ENCODE results near the gene DYNLT3. TPM values are rescaled to one million over a fixed set of nuclear protein-coding genes. Genes with fewer than 3 reads are reported as not detected.
A peak's percentile ranks its signal among the peaks of the same experiment; 100 is the strongest.

DYNLT3 gene, protein sequence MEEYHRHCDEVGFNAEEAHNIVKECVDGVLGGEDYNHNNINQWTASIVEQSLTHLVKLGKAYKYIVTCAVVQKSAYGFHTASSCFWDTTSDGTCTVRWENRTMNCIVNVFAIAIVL
- 10 to 100 TPM; 15.8 to 29.8 (median 19.3) TPM for total RNA-seq
- 10 to 100 TPM; 12.3 to 17.6 (median 13.6) TPM for polyA plus RNA-seq
- long read RNA-seq, donor 1, transcript DYNLT3-201 (5 exons, 2,217 nt), result major isoform, 14 of 14 reads
- long read RNA-seq, donor 1, partial matches to known transcripts, result 0 of 14 reads
- long read RNA-seq, donor 1, other reads (novel, unspliced or antisense), result 0 of 14 reads
- long read RNA-seq, donor 2, transcript DYNLT3-201 (5 exons, 2,217 nt), result major isoform, 6 of 6 reads
- long read RNA-seq, donor 2, partial matches to known transcripts, result 0 of 6 reads
- long read RNA-seq, donor 2, other reads (novel, unspliced or antisense), result 0 of 6 reads

DNA sequence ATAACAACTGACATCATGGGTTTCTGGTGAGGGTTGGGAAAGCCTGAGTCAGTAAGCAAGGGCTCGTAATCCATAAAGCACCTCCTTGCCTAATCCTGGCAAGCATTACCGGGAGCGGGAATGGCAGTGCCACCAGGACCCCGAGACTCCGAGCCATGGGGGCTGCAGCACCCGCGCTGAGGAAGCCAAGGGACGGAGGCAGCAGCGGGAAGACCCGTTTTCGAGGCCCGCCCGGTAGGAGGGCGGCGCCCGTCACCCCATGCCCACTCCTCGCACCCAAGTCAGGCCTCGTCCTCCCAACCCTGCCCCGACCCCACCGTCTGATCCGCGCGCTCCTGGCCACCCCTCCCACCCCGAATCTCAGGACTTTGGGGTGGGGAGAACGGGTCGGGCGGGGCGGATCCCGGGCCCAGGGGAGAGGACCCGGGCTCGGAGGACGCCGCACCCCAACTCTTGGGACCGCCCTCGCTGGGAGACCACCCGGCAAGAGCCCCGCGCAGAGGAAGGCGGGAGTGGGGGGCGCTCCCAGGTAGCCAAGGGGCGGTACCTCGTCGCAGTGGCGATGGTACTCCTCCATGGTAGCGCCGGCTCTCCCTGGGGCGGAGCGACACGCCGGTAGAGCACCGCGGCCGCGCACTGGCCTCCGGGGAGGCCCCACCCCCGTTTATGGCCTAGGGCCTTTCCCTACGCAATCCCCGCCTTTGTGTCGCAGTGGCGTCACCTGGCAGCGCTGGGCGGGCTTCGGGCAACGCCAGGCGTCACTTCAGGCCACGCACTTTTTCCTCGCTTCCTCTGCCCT, at the start of gene DYNLT3:
Gene DYNLT3, minus strand, starts transcription at position 638 of the 799 bp plus-strand sequence. Its CDS starts 61 bp downstream, at position 577.
- intact Hi-C loops (cut with DNase I; ENCODE audit: low total_unique reads), result no loop called here

DNA sequence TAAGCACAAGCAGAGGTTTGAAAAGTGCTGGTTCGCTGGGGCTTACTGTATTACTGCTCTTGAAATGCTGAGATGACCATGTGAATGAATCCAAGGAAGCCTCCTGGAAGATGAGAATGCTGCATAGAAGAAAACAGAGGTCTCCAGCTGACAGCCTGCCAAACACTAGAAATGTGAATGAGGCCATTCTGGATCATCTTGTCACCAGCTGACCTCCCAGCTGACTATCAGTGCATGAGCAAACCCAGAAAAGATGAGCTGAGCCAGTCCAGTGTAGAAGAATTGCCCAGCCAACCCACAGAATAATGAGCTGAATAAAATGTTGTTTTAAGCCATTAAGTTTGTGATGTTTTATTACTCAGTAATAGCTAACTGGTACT, 49.1 kb upstream of the DYNLT3 start:
- H3K4me1 ChIP-seq, result no peaks in the 10 kb centered on the region
- no peak for DNase-seq
- H3K27ac ChIP-seq, result no peak overlapping the region
- TF ChIP-seq POLR2AphosphoS5 (IDR thresholded peaks at IDR 0.05) (no peak), POLR2A (IDR thresholded peaks at IDR 0.05) (no peak)
- TF ChIP-seq, protein P1, sequence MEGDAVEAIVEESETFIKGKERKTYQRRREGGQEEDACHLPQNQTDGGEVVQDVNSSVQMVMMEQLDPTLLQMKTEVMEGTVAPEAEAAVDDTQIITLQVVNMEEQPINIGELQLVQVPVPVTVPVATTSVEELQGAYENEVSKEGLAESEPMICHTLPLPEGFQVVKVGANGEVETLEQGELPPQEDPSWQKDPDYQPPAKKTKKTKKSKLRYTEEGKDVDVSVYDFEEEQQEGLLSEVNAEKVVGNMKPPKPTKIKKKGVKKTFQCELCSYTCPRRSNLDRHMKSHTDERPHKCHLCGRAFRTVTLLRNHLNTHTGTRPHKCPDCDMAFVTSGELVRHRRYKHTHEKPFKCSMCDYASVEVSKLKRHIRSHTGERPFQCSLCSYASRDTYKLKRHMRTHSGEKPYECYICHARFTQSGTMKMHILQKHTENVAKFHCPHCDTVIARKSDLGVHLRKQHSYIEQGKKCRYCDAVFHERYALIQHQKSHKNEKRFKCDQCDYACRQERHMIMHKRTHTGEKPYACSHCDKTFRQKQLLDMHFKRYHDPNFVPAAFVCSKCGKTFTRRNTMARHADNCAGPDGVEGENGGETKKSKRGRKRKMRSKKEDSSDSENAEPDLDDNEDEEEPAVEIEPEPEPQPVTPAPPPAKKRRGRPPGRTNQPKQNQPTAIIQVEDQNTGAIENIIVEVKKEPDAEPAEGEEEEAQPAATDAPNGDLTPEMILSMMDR (IDR thresholded peaks at IDR 0.05 in 8 of 11, conservative IDR thresholded peaks at IDR 0.05 in 3 of 11), result no peak
- H3K36me3 ChIP-seq, result no peaks in the 10 kb centered on the region
- intact Hi-C loops (cut with DNase I; ENCODE audit: low total_unique reads), result no loop called here
- no peaks in the 10 kb centered on the region for H3K9me3 ChIP-seq
- WGBS, 5 donors, result 25 to 83% (median 65%) methylated on average over 1 of the region's 1 CpG
- H3K27me3 ChIP-seq (replicated peaks in 1 of 7), result peaks cover 0 to 11% (median 0%) of the 10 kb centered on the region in 7 donors
- no peak overlapping the region for H3K4me3 ChIP-seq

More for the DNA sequence above, at the start of gene DYNLT3:
- Histone ChIP-seq H3K27me3 (replicated peaks in 1 of 7) (peaks cover 0 to under 1% (median 0%) of the 10 kb centered on the region in 7 donors), H3K4me1 (peaks cover 0 to 17% (median 0%) of the 10 kb centered on the region in 6 donors), H3K4me3 (peak within 1 kb of the TSS; percentile 41 to 78 (median 58)), H3K9me3 (no peaks in the 10 kb centered on the region), H3K27ac (peak within 1 kb of the TSS; percentile 4 to 89 (median 82)), H3K36me3 (no peaks in the 10 kb centered on the region)
- TF ChIP-seq POLR2A (IDR thresholded peaks at IDR 0.05) (peak in 2 of 3 donors; percentile 17 to 48), POLR2AphosphoS5 (IDR thresholded peaks at IDR 0.05) (peak; percentile 89 to 94 (median 93))
- TF ChIP-seq, protein P1 (IDR thresholded peaks at IDR 0.05 in 8 of 11, conservative IDR thresholded peaks at IDR 0.05 in 3 of 11), result no peak
- peak; percentile 95 for DNase-seq
- WGBS, 5 donors, result 0 to 48% (median 6%) methylated on average over 6 to 67 of the region's 67 CpGs

DNA sequence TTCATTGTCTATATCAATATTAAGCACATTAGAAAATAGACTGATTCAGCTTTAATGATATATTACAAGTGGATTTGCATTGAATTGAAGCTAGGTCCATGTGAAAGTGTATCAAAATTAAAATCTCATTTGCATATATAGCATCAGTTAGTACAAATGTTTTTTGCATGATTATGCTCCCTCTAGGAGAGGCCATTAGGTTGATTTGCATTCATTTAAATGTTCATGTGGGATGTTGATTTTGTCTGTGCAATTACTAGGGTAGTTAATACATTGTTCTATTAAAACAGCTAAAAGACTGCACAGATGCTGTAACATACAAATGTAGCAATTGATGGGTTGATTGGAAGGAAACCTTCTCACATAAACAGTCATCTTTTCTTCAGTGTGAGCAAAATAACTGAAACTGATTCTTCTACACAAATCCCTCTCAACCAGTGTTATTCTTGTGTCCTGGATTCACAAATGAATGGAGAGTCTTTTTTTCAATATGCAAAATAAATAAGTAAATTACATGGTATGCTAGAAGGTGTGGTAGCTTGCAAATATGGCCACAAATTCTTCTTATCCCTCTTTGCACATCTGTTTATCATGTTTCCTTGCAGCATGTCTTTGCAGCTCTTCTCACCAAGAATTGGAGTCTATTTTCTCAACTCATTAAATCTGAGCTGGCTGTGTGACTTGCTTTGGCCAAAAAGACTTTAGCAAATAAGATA, 48.6 kb upstream of the DYNLT3 start:
- no peak overlapping the region for H3K27ac ChIP-seq
- H3K4me1 ChIP-seq, result no peaks in the 10 kb centered on the region
- no peak overlapping the region for H3K4me3 ChIP-seq
- no peaks in the 10 kb centered on the region for H3K9me3 ChIP-seq
- intact Hi-C loops (cut with DNase I; ENCODE audit: low total_unique reads), result no loop called here
- TF ChIP-seq, protein P1 (IDR thresholded peaks at IDR 0.05 in 8 of 11, conservative IDR thresholded peaks at IDR 0.05 in 3 of 11), result no peak
- TF ChIP-seq POLR2AphosphoS5 (IDR thresholded peaks at IDR 0.05), result no peak
- TF ChIP-seq POLR2A (IDR thresholded peaks at IDR 0.05), result no peak
- no peak for DNase-seq
- no peaks in the 10 kb centered on the region for H3K36me3 ChIP-seq
- peaks cover 0 to 11% (median 0%) of the 10 kb centered on the region in 7 donors for H3K27me3 ChIP-seq (replicated peaks in 1 of 7)
